ENCODE results near the gene FGF21.

FGF21 gene

DNA sequence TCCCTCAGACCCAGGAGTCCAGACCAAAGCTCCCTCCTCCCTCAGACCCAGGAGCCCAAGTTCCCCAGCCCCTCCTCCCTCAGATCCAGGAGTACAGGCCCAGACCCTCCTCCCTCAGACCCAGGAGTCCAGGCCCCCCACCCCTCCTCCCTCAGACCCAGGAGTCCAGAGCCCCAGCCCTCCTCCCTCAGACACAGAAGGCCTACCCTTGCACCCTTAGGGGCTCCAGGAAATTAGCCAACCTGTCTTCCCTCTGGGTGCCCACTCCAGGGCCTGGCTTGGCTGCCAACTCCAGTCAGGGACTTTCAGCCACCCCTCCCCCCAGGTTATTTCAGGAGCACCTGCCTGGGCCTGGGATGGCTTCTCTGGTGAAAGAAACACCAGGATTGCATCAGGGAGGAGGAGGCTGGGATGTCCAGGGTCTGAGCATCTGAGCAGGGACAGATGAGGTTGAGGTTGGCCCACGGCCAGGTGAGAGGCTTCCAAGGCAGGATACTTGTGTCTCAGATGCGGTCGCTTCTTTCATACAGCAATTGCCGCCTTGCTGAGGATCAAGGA is at the start of gene FGF21:
TSS of gene FGF21 (plus strand) at position 441 of the 558 bp plus-strand sequence. CDS start 713 bp downstream, outside the sequence.
- H3F3A ChIP-seq (ENCODE audit: insufficient read depth) = no peaks in the 10 kb centered on the region
- no peaks in the 10 kb centered on the region for H3K27me3 ChIP-seq (ENCODE audit: low read length)
- no peaks in the 10 kb centered on the region for H3K36me3 ChIP-seq (ENCODE audit: low read length)
- no peaks in the 10 kb centered on the region for H3K79me2 ChIP-seq (ENCODE audit: insufficient read depth, low read length)
- H3K4me2 ChIP-seq (ENCODE audit: low read depth, low read length, poor library complexity, severe bottlenecking) = no peak within 1 kb of the TSS
- TF ChIP-seq EZH2phosphoT487 (conservative IDR thresholded peaks at IDR 0.05; ENCODE audit: low read length) = no peak
- TF ChIP-seq, protein P1, sequence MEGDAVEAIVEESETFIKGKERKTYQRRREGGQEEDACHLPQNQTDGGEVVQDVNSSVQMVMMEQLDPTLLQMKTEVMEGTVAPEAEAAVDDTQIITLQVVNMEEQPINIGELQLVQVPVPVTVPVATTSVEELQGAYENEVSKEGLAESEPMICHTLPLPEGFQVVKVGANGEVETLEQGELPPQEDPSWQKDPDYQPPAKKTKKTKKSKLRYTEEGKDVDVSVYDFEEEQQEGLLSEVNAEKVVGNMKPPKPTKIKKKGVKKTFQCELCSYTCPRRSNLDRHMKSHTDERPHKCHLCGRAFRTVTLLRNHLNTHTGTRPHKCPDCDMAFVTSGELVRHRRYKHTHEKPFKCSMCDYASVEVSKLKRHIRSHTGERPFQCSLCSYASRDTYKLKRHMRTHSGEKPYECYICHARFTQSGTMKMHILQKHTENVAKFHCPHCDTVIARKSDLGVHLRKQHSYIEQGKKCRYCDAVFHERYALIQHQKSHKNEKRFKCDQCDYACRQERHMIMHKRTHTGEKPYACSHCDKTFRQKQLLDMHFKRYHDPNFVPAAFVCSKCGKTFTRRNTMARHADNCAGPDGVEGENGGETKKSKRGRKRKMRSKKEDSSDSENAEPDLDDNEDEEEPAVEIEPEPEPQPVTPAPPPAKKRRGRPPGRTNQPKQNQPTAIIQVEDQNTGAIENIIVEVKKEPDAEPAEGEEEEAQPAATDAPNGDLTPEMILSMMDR (IDR thresholded peaks at IDR 0.05; ENCODE audit: insufficient read depth, low read length, poor library complexity, severe bottlenecking) = no peak
- no peaks in the 10 kb centered on the region for H4K20me1 ChIP-seq (ENCODE audit: low read depth, low read length)
- no peaks in the 10 kb centered on the region for H3K9me3 ChIP-seq (ENCODE audit: insufficient read depth, low read length)
- no peak within 1 kb of the TSS for H2AFZ ChIP-seq (ENCODE audit: low read depth, low read length, severe bottlenecking)
- no peaks in the 10 kb centered on the region for H3K9me2 ChIP-seq (replicated peaks; ENCODE audit: insufficient read depth, low read length)
- no peak within 1 kb of the TSS for H3K27ac ChIP-seq (ENCODE audit: low read depth, low read length)
- H3K9ac ChIP-seq (ENCODE audit: low read length) = no peak within 1 kb of the TSS
- H3K4me3 ChIP-seq (ENCODE audit: insufficient read depth, low read length, poor library complexity, severe bottlenecking) = no peak within 1 kb of the TSS

GRCh38 chr19:48708471-48708870 is 46.9 kb upstream of the FGF21 start:
- Histone ChIP-seq H3K36me3 (ENCODE audit: low read length) (no peaks in the 10 kb centered on the region), H3F3A (ENCODE audit: insufficient read depth) (no peaks in the 10 kb centered on the region), H3K4me2 (ENCODE audit: low read depth, low read length, poor library complexity, severe bottlenecking) (no peak overlapping the region), H3K79me2 (ENCODE audit: insufficient read depth, low read length) (no peaks in the 10 kb centered on the region), H2AFZ (ENCODE audit: low read depth, low read length, severe bottlenecking) (no peak overlapping the region), H3K9ac (ENCODE audit: low read length) (no peak overlapping the region), H4K20me1 (ENCODE audit: low read depth, low read length) (no peaks in the 10 kb centered on the region), H3K27me3 (ENCODE audit: low read length) (no peaks in the 10 kb centered on the region), H3K4me3 (ENCODE audit: insufficient read depth, low read length, poor library complexity, severe bottlenecking) (no peak overlapping the region), H3K27ac (ENCODE audit: low read depth, low read length) (no peak overlapping the region), H3K9me3 (ENCODE audit: insufficient read depth, low read length) (no peaks in the 10 kb centered on the region), H3K9me2 (replicated peaks; ENCODE audit: insufficient read depth, low read length) (no peaks in the 10 kb centered on the region)
- TF ChIP-seq, protein P1 (IDR thresholded peaks at IDR 0.05; ENCODE audit: insufficient read depth, low read length, poor library complexity, severe bottlenecking) = no peak
- TF ChIP-seq EZH2phosphoT487 (conservative IDR thresholded peaks at IDR 0.05; ENCODE audit: low read length) = no peak

DNA sequence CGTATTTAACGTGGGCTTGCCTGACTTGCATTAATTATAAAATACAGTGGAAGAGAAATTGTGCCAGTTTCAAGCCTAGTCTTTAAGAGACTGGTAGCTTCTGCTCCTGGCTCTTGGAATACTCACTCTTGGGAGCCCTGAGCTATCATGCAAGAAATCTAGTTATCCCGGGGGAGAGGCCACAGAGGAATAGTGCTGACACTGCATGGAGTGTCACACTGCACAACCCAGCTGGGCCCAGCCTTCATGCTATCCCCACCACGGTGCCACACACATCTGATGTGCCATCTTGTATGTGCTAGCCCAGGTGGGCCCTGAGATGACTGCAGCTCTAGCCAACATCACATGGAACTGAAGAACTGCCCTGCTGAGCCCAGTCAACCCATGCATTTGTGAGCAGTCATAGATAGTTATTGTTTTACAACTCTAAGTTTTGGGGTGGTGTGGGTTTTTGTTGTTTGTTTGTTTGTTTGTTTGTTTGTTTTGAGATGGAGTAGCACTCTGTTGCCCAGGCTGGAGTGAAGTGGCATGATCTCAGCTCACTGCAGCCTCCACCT is 44.1 kb upstream of the FGF21 start:
- no peak overlapping the region for H3K9ac ChIP-seq (ENCODE audit: low read length)
- H4K20me1 ChIP-seq (ENCODE audit: low read depth, low read length) = no peaks in the 10 kb centered on the region

More for the DNA sequence above, 44.1 kb upstream of the FGF21 start:
- no peak for TF ChIP-seq EZH2phosphoT487 (conservative IDR thresholded peaks at IDR 0.05; ENCODE audit: low read length)
- TF ChIP-seq, protein P1 (IDR thresholded peaks at IDR 0.05; ENCODE audit: insufficient read depth, low read length, poor library complexity, severe bottlenecking) = no peak
- Histone ChIP-seq H3F3A (ENCODE audit: insufficient read depth) (no peaks in the 10 kb centered on the region), H3K27ac (ENCODE audit: low read depth, low read length) (no peak overlapping the region), H3K27me3 (ENCODE audit: low read length) (no peaks in the 10 kb centered on the region), H3K79me2 (ENCODE audit: insufficient read depth, low read length) (no peaks in the 10 kb centered on the region), H3K4me2 (ENCODE audit: low read depth, low read length, poor library complexity, severe bottlenecking) (no peak overlapping the region), H2AFZ (ENCODE audit: low read depth, low read length, severe bottlenecking) (no peak overlapping the region), H3K9me3 (ENCODE audit: insufficient read depth, low read length) (no peaks in the 10 kb centered on the region), H3K4me3 (ENCODE audit: insufficient read depth, low read length, poor library complexity, severe bottlenecking) (no peak overlapping the region), H3K9me2 (replicated peaks; ENCODE audit: insufficient read depth, low read length) (no peaks in the 10 kb centered on the region), H3K36me3 (ENCODE audit: low read length) (no peaks in the 10 kb centered on the region)
